Measurements from ENCODE around the gene MAPK6. TPM values are rescaled to one million over a fixed set of nuclear protein-coding genes. Genes with fewer than 3 reads are reported as not detected.

Gene MAPK6
- total and polyA plus RNA-seq, 10 of the 15 experiments (the other 5 are each of a cell fraction or from before 2014, with no cell fraction given) = 20.6 to 100 (median 52.6) TPM

DNA sequence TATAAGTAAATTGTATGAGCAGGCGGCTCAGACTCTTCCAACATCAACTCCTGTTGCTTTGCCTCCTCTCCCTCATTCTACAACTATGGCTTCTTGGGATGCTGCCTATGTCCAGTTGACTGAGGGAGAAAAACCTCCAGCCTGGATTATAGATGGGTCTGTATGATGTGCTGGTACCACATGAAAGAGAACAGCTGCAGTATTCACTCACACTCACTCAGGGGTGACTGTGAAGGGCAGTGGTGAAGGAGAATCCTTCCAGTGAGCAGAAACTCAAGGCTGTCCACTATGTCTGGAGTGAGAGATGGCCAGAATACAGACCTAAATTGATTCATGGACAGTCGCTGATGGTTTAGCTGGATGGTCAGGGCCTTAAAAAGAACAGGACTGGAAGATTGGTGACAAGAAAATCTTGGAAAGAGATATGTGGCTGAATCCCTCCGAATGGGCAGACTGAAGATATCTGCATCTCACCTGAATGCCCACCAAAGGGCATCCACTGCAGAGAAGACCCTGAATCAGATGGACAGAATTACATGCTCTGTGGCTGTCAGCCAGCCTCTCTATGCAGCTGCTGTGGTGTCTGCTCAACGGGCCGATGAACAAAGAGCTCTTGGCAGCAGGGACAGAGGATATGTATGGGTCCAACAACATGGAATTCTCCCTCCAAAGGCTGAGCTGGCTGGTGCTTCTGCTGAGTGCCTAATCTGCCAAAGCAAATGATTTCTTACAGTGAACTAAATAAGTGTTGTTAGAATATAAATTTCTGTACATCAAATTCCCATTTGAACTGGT lies 95.4 kb downstream of the MAPK6 start (continued):
- TF ChIP-seq, protein P1, sequence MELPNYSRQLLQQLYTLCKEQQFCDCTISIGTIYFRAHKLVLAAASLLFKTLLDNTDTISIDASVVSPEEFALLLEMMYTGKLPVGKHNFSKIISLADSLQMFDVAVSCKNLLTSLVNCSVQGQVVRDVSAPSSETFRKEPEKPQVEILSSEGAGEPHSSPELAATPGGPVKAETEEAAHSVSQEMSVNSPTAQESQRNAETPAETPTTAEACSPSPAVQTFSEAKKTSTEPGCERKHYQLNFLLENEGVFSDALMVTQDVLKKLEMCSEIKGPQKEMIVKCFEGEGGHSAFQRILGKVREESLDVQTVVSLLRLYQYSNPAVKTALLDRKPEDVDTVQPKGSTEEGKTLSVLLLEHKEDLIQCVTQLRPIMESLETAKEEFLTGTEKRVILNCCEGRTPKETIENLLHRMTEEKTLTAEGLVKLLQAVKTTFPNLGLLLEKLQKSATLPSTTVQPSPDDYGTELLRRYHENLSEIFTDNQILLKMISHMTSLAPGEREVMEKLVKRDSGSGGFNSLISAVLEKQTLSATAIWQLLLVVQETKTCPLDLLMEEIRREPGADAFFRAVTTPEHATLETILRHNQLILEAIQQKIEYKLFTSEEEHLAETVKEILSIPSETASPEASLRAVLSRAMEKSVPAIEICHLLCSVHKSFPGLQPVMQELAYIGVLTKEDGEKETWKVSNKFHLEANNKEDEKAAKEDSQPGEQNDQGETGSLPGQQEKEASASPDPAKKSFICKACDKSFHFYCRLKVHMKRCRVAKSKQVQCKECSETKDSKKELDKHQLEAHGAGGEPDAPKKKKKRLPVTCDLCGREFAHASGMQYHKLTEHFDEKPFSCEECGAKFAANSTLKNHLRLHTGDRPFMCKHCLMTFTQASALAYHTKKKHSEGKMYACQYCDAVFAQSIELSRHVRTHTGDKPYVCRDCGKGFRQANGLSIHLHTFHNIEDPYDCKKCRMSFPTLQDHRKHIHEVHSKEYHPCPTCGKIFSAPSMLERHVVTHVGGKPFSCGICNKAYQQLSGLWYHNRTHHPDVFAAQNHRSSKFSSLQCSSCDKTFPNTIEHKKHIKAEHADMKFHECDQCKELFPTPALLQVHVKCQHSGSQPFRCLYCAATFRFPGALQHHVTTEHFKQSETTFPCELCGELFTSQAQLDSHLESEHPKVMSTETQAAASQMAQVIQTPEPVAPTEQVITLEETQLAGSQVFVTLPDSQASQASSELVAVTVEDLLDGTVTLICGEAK (IDR thresholded peaks at IDR 0.05; ENCODE audit: borderline replicate concordance) = no peak
- TF ChIP-seq ZZZ3 (IDR thresholded peaks at IDR 0.05; ENCODE audit: control insufficient read depth, insufficient read length, low read depth) (no peak), NFYB (IDR thresholded peaks at IDR 0.05; ENCODE audit: insufficient read depth, low read depth, low read length) (no peak), EP300 (IDR thresholded peaks at IDR 0.05; ENCODE audit: borderline replicate concordance in 1 of 2, control insufficient read depth in 1 of 2, low read depth in 2 of 2, low read length in 2 of 2) (no peak), CHD1 (IDR thresholded peaks at IDR 0.05; ENCODE audit: low read depth, low read length) (no peak), ZNF24 (IDR thresholded peaks at IDR 0.05) (no peak), CEBPZ (IDR thresholded peaks at IDR 0.05; ENCODE audit: low read depth, low read length) (no peak)

Measured in GM12878 (cell line).